ENCODE data around the gene AK8. TPM values are rescaled to one million over a fixed set of nuclear protein-coding genes. Genes with fewer than 3 reads are reported as not detected.
A peak's percentile ranks its signal among the peaks of the same experiment; 100 is the strongest.

Gene AK8
- total and polyA plus RNA-seq, 9 of the 15 experiments (the other 6 are each of a cell fraction or from before 2014, with no cell fraction given), result 0.06 to 0.37 TPM; not detected in 7

GRCh38 chr9:132798817-132799790 is 79.0 kb downstream of the AK8 start (continued):
- TF ChIP-seq ETV5 (CRISPR knock-in tag; IDR thresholded peaks at IDR 0.05; ENCODE audit: low read depth) (peak; percentile 58; the same call in 1 of the 2 replicates), DPF2 (IDR thresholded peaks at IDR 0.05) (peak; percentile 97), MECOM (CRISPR knock-in tag; IDR thresholded peaks at IDR 0.05) (peak; percentile 77), ZBTB8A (IDR thresholded peaks at IDR 0.05; ENCODE audit: partially characterized antibody) (no peak), OTX1 (CRISPR knock-in tag; IDR thresholded peaks at IDR 0.05) (peak; percentile 86; the same call in 1 of the 2 replicates), EP300 (IDR thresholded peaks at IDR 0.05; ENCODE audit: low read length) (peak; percentile 94), MAZ (CRISPR knock-in tag; conservative IDR thresholded peaks at IDR 0.05 in 1 of 2, IDR thresholded peaks at IDR 0.05 in 1 of 2) (peak; percentile 77 to 91)

GRCh38 chr9:132797861-132798659 is 80.0 kb downstream of the AK8 start:
- no peaks in the 10 kb centered on the region for H3K36me3 ChIP-seq (ENCODE audit: control insufficient read depth, insufficient read depth, low read length)
- H3K4me1 ChIP-seq (replicated peaks in 1 of 2; ENCODE audit: control insufficient read depth in 2 of 2, insufficient read depth in 2 of 2, low read length in 2 of 2), result peaks cover 20 to 29% of the 10 kb centered on the region in 2 experiments
- no peak for DNase-seq (ENCODE audit: extremely low read depth in 1 of 4, low spot score in 3 of 4)
- intact Hi-C loops (cut with micrococcal nuclease), result loop anchor here (5.0 to 10.0 kb wide), 4 partner anchors 36 to 221 kb away; partner anchors contain the start of gene DDX31
- no peak overlapping the region for H3K27ac ChIP-seq (ENCODE audit: extremely low read depth, low read depth, low read length)
- no TSS peak for BruUV-seq (replicated peaks)
- no peak overlapping the region for H3K9ac ChIP-seq (ENCODE audit: insufficient read depth in 1 of 2, low read depth in 2 of 2, low read length in 2 of 2)
- no peak for ATAC-seq
- peaks cover 5 to 35% of the 10 kb centered on the region in 2 experiments; a peak in 4 of 5 replicates for H3K27me3 ChIP-seq (ENCODE audit: control insufficient read depth in 2 of 2, insufficient read depth in 2 of 2, low read length in 2 of 2)
- H3K9me3 ChIP-seq (replicated peaks; ENCODE audit: control insufficient read depth, insufficient read depth, low read depth, low read length), result 0 out of 2 replicates have a peak, but pooled peaks cover 2% of the 10 kb centered on the region
- no peak overlapping the region for H3K4me3 ChIP-seq
- H3K9me1 ChIP-seq (ENCODE audit: control insufficient read depth, insufficient read depth, low read length), result peaks cover 4% of the 10 kb centered on the region
- H3K79me2 ChIP-seq (ENCODE audit: control insufficient read depth, insufficient read depth, low read length), result no peaks in the 10 kb centered on the region
- ChIA-PET POLR2A (interaction anchor here (0.7 to 0.9 kb wide), 2 partner anchors 129 to 215 kb away, joined by 3 read pairs; partner anchors contain the start of gene DDX31), CTCF (ENCODE audit: low intra/inter-chr PET ratio) (interaction anchor here (0.6 to 2.9 kb wide), 4 partner anchors 29 to 387 kb away, joined by 3 to 33 read pairs (median 4); partner anchors contain the start of gene CFAP77)
- WGBS (ENCODE audit: insufficient coverage, low coverage, missing lambda C conversion rate), result 26% methylated on average over 15 of the region's 15 CpGs
- no peak overlapping the region for H2AFZ ChIP-seq (ENCODE audit: low read depth, low read length)
- peaks cover 12% of the 10 kb centered on the region for H4K20me1 ChIP-seq (replicated peaks; ENCODE audit: control insufficient read depth, insufficient read depth, low read length)
- H3K4me2 ChIP-seq (ENCODE audit: insufficient read depth, low read length), result no peak overlapping the region
- peak; percentile 11 for FAIRE-seq
- in situ Hi-C loops (cut with MboI), result loop anchor here (5.0 kb wide), 1 partner anchor 371 kb away; no protein-coding TSS in a partner anchor
- TF ChIP-seq ZNF24 (IDR thresholded peaks at IDR 0.05) (no peak), PTRF (tag; IDR thresholded peaks at IDR 0.05) (no peak), CHD1 (IDR thresholded peaks at IDR 0.05; ENCODE audit: low read length) (no peak), ZNF655 (CRISPR knock-in tag; IDR thresholded peaks at IDR 0.05) (no peak), BRCA1 (IDR thresholded peaks at IDR 0.05) (no peak), BRCA1 (CRISPR knock-in tag; IDR thresholded peaks at IDR 0.05) (no peak), IRF9 (tag; IDR thresholded peaks at IDR 0.05) (no peak), GATAD2A (IDR thresholded peaks at IDR 0.05) (no peak)

Data from K562 (cell line).